GM19035 (cell line): ENCODE data around the gene EIF1B.

Experiments used
- ATAC-seq: cut with Tn5 transposase; IDR thresholded peaks from one replicate; pipeline ENCODE4 v1.9.1; 2021; ENCODE audit not compliant: unreplicated experiment

The EIF1B gene

GRCh38 chr3:40340541-40341170, 31.1 kb downstream of the EIF1B start:
- ATAC-seq = no peak

GRCh38 chr3:40341671-40342070, 32.2 kb downstream of the EIF1B start:
- ATAC-seq = no peak

GRCh38 chr3:40350529-40350928, 41.0 kb downstream of the EIF1B start:
- no peak for ATAC-seq

GRCh38 chr3:40355410-40355809, 45.9 kb downstream of the EIF1B start:
- no peak for ATAC-seq

- no peak for ATAC-seq
Observed at GRCh38 chr3:40358454-40358853, 48.9 kb downstream of the EIF1B start.
